GM23248 (cell line): Measurements from ENCODE around the gene NKIRAS1. TPM values are rescaled to one million over a fixed set of nuclear protein-coding genes. Genes with fewer than 3 reads are reported as not detected.
A peak's percentile ranks its signal among the peaks of the same experiment; 100 is the strongest.

Experiments used
- DNase-seq: peaks from one replicate; pipeline ENCODE4 v3.0.0-alpha.2; 2015
- H2AFZ ChIP-seq: fragments of 200-600 bp; sonication (generic); 2 replicates; pipeline ENCODE4 v1.6.1; 2016; ENCODE audit warnings: antibody characterized with exemption
- H3F3A ChIP-seq: fragments of 200-600 bp; sonication (generic); 2 replicates; pipeline ENCODE4 v1.6.1; 2016; ENCODE audit warnings: mild to moderate bottlenecking, antibody characterized with exemption, mixed run types; ENCODE audit not compliant: insufficient read depth
- H3K27ac ChIP-seq: fragments of 200-600 bp; sonication (generic); 2 replicates; pipeline ENCODE4 v1.5.1; 2016; ENCODE audit warnings: mild to moderate bottlenecking
- H3K27me3 ChIP-seq: fragments of 200-600 bp; sonication (generic); replicated peaks from 2 replicates; pipeline ENCODE4 v1.6.1; 2016; ENCODE audit warnings: mild to moderate bottlenecking; ENCODE audit not compliant: insufficient read depth
- H3K36me3 ChIP-seq: fragments of 200-600 bp; sonication (generic); 2 replicates; pipeline ENCODE4 v1.6.1; 2016; ENCODE audit warnings: low read depth, mild to moderate bottlenecking
- H3K4me1 ChIP-seq: fragments of 200-600 bp; sonication (generic); 2 replicates; pipeline ENCODE4 v1.6.1; 2016; ENCODE audit warnings: mild to moderate bottlenecking; ENCODE audit not compliant: insufficient read depth
- H3K4me2 ChIP-seq: fragments of 200-600 bp; sonication (generic); one replicate; pipeline ENCODE4 v1.6.1; 2016; ENCODE audit warnings: mild to moderate bottlenecking; ENCODE audit not compliant: unreplicated experiment
- H3K4me3 ChIP-seq: fragments of 200-600 bp; sonication (generic); 2 replicates; pipeline ENCODE4 v1.5.1; 2016; ENCODE audit warnings: mild to moderate bottlenecking
- H3K79me2 ChIP-seq: fragments of 200-600 bp; sonication (generic); 2 replicates; pipeline ENCODE4 v1.6.1; 2016; ENCODE audit warnings: mild to moderate bottlenecking; ENCODE audit not compliant: insufficient read depth
- H3K9ac ChIP-seq: fragments of 200-600 bp; sonication (generic); 2 replicates; pipeline ENCODE4 v1.6.1; 2016; ENCODE audit warnings: mild to moderate bottlenecking
- H3K9me2 ChIP-seq: fragments of 200-600 bp; sonication (generic); 2 replicates; pipeline ENCODE4 v1.6.1; 2016; ENCODE audit warnings: mixed run types, mild to moderate bottlenecking, moderate library complexity; ENCODE audit not compliant: insufficient read depth
- H3K9me3 ChIP-seq: fragments of 200-600 bp; sonication (generic); one replicate; pipeline ENCODE4 v1.6.1; 2017; ENCODE audit warnings: low read depth
- H4K20me1 ChIP-seq: fragments of 200-600 bp; sonication (generic); 2 replicates; pipeline ENCODE4 v1.6.0; 2016; ENCODE audit not compliant: insufficient read depth
- EZH2 ChIP-seq: fragments of 200-600 bp; sonication (generic); IDR thresholded peaks from 2 replicates; pipeline ENCODE4 v1.6.1; 2018; ENCODE audit warnings: antibody characterized with exemption, mild to moderate bottlenecking; ENCODE audit not compliant: insufficient read depth, poor library complexity, severe bottlenecking
- EZH2phosphoT487 ChIP-seq: fragments of 200-600 bp; sonication (generic); IDR thresholded peaks from 2 replicates; pipeline ENCODE4 v1.6.1; 2018; ENCODE audit warnings: antibody characterized with exemption, moderate library complexity, mild to moderate bottlenecking, low read depth; ENCODE audit not compliant: insufficient read depth
- WGBS, 2 experiments: methylation state at CpG; one replicate each; pipeline ENCODE4 v1.1.6; 2015 to 2017; ENCODE audit warnings: low lambda C conversion rate in 2 of 2, low coverage in 1 of 2; ENCODE audit errors: missing lambda C conversion rate in 2 of 2; 5-methylcytosine and 5-hydroxymethylcytosine counted together
- in situ Hi-C: fragments of 300-500 bp; cut with MboI; formaldehyde crosslinking; loops from 2 replicates; pipeline ENCODE4 v1.15.0; 2020
- polyA plus RNA-seq: library from polyadenylated mRNA; unstranded; fragments of >200 nt; fragmentation: Nextera tagmentation; extraction: Ambion mirVana; gene quantifications from 2 replicates; pipeline ENCODE4 v1.2.1, GENCODE V29; 2016
- total RNA-seq: library from RNA; depleted of rRNA; stranded (reverse); fragments of >200 nt; shearing (Covaris generic); gene quantifications from 2 replicates; pipeline ENCODE4 v1.2.3, GENCODE V29; 2014

Gene NKIRAS1
- total and polyA plus RNA-seq, 2 experiments from 2014 or later, result 15.0 to 17.2 TPM

DNA sequence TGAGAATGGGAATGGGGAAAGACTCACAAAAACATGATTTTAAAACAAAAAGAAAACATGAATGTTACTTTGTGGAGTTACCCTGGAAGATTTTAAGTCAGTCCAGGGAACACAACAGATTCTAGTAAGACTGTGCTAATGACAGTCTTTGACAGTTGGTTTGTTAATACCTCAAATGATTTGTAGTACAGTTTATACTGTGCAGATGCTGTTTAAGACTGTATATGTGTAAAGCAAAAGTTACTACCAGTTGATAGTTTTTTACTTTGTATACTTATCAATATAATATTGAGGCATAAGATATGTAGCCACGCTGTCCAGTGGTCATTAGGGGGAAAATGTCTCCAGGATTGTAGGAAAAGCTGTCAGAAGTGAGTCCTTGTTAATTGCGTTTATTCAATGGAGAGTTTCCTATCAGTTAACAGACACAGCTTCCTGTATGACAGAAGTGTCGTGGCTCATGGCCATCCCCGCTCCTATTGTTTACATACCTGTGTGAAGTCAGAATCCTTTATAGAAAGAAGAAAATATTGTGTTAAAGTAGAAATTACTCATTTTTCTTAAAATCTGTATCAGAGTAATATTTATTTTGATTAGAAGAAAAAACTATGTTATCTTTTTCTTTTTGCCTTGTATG is 36.0 kb downstream of the NKIRAS1 start:
- H3K9me3 ChIP-seq, result no peaks in the 10 kb centered on the region
- peaks cover 22% of the 10 kb centered on the region for H3F3A ChIP-seq
- no peaks in the 10 kb centered on the region for H3K36me3 ChIP-seq
- peaks cover 73% of the 10 kb centered on the region for H3K79me2 ChIP-seq
- TF ChIP-seq EZH2phosphoT487, result no peak
- TF ChIP-seq EZH2, result no peak
- H3K9me2 ChIP-seq, result no peaks in the 10 kb centered on the region
- H3K9ac ChIP-seq, result no peak overlapping the region
- H2AFZ ChIP-seq, result no peak overlapping the region
- no peaks in the 10 kb centered on the region for H3K27me3 ChIP-seq
- DNase-seq, result no peak
- H4K20me1 ChIP-seq, result no peaks in the 10 kb centered on the region
- WGBS, 2 experiments, result 97% methylated on average over 4 of the region's 4 CpGs
- no peak overlapping the region for H3K4me3 ChIP-seq
- H3K4me1 ChIP-seq, result peaks cover 20% of the 10 kb centered on the region
- H3K4me2 ChIP-seq, result no peak overlapping the region
- in situ Hi-C loops, result no loop called here
- H3K27ac ChIP-seq, result no peak overlapping the region

DNA sequence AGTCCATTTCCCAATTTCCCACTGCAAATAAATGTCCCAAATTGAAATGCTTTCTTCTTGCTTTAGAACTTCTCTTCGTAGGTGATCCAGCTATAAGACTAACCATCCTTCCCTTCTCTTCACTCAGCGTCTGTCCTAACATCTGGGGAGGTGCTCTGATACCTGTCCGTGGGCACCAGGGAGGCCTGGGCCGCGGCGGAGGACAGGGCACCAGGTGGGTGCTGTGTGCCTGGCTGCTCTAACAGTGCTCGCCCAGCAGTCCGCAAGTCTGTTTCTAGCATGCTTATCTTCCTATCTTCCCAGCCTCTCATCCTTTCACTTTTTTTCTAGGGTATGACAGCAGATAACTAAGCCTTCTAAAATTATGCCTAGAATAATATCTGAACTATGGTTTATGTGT is 37.3 kb downstream of the NKIRAS1 start:
- in situ Hi-C loops, result no loop called here

DNA sequence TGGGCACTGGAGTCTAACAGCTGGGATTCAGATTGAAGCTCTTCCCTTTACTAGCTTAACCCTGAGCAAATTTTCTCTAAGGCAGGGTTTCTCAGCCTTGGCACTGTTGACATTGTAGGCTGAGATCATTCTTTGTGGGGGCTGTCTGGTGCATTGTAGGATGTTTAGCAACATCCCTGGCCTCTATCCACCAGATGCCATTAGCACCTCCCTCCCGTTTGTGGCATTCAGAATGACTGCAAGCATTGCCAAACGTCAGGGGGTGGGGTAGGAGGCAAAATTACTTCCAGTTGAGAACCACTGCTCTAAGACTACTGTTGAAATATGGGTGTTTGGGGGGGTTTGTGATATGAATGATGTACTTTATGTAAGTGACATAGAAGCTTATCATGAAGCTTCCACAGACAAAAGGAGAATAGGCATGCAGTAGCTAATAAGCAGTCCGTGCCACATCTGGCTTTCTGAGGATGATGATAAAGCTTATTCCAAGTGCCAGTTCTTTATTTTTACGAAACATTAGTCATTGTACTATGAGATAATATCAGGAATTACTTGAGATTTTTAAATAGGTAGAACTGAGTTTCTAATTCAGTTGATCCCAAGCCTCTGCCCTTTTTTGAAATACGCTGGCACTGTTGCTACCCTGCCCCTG is 39.3 kb downstream of the NKIRAS1 start:
- H3K9me3 ChIP-seq, result no peaks in the 10 kb centered on the region
- peak; percentile 96 for DNase-seq
- in situ Hi-C loops, result no loop called here
- peaks cover 41% of the 10 kb centered on the region for H3K4me1 ChIP-seq
- H3K79me2 ChIP-seq, result peaks cover 73% of the 10 kb centered on the region
- no peaks in the 10 kb centered on the region for H4K20me1 ChIP-seq
- H3K36me3 ChIP-seq, result no peaks in the 10 kb centered on the region
- H3K9me2 ChIP-seq, result no peaks in the 10 kb centered on the region
- peaks cover 45% of the 10 kb centered on the region for H3F3A ChIP-seq
- H2AFZ ChIP-seq, result no peak overlapping the region
- 12 to 14% methylated on average over 5 of the region's 5 CpGs for WGBS, 2 experiments
- no peaks in the 10 kb centered on the region for H3K27me3 ChIP-seq
- H3K4me3 ChIP-seq, result peak overlapping the region; percentile 46
- TF ChIP-seq EZH2phosphoT487 (0 out of 2 replicates have a peak, but pooled peaks have one; percentile 42), EZH2 (no peak)
- peak overlapping the region; percentile 84 for H3K4me2 ChIP-seq
- H3K27ac ChIP-seq, result peak overlapping the region; percentile 72
- H3K9ac ChIP-seq, result peak overlapping the region; percentile 57

More for the DNA sequence above, 37.3 kb downstream of the NKIRAS1 start:
- no peaks in the 10 kb centered on the region for H3K9me2 ChIP-seq
- H3K9me3 ChIP-seq, result no peaks in the 10 kb centered on the region
- TF ChIP-seq EZH2phosphoT487, result no peak
- no peak for TF ChIP-seq EZH2
- no peaks in the 10 kb centered on the region for H3K27me3 ChIP-seq
- WGBS, 2 experiments, result 93 to 99% methylated on average over 8 of the region's 8 CpGs
- peaks cover 34% of the 10 kb centered on the region for H3F3A ChIP-seq
- H2AFZ ChIP-seq, result no peak overlapping the region
- H3K9ac ChIP-seq, result no peak overlapping the region
- no peaks in the 10 kb centered on the region for H3K36me3 ChIP-seq
- no peak overlapping the region for H3K27ac ChIP-seq
- H3K4me2 ChIP-seq, result no peak overlapping the region
- H4K20me1 ChIP-seq, result no peaks in the 10 kb centered on the region
- DNase-seq, result no peak
- peaks cover 31% of the 10 kb centered on the region for H3K4me1 ChIP-seq
- no peak overlapping the region for H3K4me3 ChIP-seq
- peaks cover 72% of the 10 kb centered on the region for H3K79me2 ChIP-seq

DNA sequence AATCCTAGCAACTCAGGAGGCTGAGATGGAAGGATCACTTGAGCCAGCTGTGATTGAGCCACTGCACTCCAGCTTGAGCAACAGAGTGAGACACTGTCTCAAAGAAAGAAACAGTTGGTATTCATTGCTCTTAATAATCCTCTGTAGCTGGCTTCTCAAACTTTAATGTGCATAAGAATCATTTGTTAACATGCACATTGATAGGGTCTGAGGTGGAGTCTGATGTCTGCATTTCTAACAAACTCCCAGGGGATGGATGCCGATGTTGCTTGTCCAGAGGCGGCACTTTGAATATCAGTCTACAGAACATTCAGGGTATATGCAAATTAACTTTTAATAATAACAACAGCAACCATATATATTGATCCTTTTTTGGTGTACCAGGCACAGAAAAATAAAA is 39.9 kb downstream of the NKIRAS1 start:
- WGBS, 2 experiments, result 65 to 73% methylated on average over 2 of the region's 2 CpGs
- Histone ChIP-seq H3K9me2 (no peaks in the 10 kb centered on the region), H3K4me1 (peaks cover 41% of the 10 kb centered on the region), H3K9ac (peak overlapping the region; percentile 57), H3K79me2 (peaks cover 71% of the 10 kb centered on the region), H4K20me1 (no peaks in the 10 kb centered on the region), H3K27ac (peak overlapping the region; percentile 72), H3K27me3 (no peaks in the 10 kb centered on the region), H3K36me3 (no peaks in the 10 kb centered on the region), H3K4me2 (peak overlapping the region; percentile 84), H2AFZ (no peak overlapping the region), H3K4me3 (peak overlapping the region; percentile 38; the same call in 1 of the 2 replicates), H3K9me3 (no peaks in the 10 kb centered on the region), H3F3A (peaks cover 45% of the 10 kb centered on the region)
- TF ChIP-seq EZH2, result no peak
- no peak for TF ChIP-seq EZH2phosphoT487
- DNase-seq, result peak; percentile 39
- in situ Hi-C loops, result no loop called here
